Astrocyte of the spinal cord (primary cell): ENCODE measurements around the gene NHEJ1.

Source experiments
- DNase-seq: peaks from one replicate; pipeline ENCODE4 v3.0.0; 2011; ENCODE audit warnings: low read depth, low spot score
- H3K4me3 ChIP-seq: 2 replicates; pipeline ENCODE4 v1.5.1; 2011; ENCODE audit warnings: low read depth, mild to moderate bottlenecking, low read length, moderate library complexity
- in situ Hi-C: cut with HindIII; loops from 2 replicates; pipeline ENCODE4 v1.10.0; 2017; ENCODE audit warnings: low sequenced_read_pairs
- TF ChIP-seq, protein P1 (sequence below): IDR thresholded peaks from 2 replicates; pipeline ENCODE4 v1.5.1; 2012; ENCODE audit warnings: low read depth, mild to moderate bottlenecking, low read length, inconsistent platforms

The NHEJ1 gene

DNA sequence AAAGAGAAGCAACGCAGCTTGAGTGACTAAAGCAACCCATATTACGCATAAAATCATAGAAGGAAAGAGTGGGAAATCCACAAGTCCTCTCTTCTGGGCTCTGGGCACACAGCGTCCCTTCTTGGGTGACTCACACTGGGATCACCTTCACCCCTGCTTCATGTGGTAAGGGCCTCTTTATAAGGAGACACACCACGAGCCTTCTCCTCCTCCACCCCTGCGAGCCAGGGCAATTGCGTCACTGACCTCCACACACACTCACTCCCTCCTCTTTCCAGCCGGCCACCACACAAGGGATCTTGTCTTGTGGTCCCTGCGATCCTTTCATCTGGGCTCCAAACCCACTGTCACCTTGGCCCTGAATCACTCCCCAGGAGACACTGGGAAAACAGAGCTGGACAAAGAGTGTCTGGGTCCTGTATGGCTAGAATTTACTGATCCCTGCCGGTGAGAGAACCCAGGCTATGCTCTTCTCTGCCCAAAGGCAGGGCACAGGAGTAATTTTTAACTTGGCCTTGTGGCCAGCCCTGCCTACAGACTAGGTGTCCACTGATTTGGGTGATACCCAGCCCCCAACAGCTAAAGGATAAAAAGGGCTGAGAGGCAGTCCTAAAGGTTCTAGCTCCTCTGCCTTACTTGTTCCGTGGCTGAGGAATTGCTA lies 35.3 kb downstream of the NHEJ1 start:
- TF ChIP-seq, protein P1, sequence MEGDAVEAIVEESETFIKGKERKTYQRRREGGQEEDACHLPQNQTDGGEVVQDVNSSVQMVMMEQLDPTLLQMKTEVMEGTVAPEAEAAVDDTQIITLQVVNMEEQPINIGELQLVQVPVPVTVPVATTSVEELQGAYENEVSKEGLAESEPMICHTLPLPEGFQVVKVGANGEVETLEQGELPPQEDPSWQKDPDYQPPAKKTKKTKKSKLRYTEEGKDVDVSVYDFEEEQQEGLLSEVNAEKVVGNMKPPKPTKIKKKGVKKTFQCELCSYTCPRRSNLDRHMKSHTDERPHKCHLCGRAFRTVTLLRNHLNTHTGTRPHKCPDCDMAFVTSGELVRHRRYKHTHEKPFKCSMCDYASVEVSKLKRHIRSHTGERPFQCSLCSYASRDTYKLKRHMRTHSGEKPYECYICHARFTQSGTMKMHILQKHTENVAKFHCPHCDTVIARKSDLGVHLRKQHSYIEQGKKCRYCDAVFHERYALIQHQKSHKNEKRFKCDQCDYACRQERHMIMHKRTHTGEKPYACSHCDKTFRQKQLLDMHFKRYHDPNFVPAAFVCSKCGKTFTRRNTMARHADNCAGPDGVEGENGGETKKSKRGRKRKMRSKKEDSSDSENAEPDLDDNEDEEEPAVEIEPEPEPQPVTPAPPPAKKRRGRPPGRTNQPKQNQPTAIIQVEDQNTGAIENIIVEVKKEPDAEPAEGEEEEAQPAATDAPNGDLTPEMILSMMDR = no peak
- in situ Hi-C loops = no loop called here
- peak; percentile 97 for DNase-seq
- H3K4me3 ChIP-seq = no peak overlapping the region

DNA sequence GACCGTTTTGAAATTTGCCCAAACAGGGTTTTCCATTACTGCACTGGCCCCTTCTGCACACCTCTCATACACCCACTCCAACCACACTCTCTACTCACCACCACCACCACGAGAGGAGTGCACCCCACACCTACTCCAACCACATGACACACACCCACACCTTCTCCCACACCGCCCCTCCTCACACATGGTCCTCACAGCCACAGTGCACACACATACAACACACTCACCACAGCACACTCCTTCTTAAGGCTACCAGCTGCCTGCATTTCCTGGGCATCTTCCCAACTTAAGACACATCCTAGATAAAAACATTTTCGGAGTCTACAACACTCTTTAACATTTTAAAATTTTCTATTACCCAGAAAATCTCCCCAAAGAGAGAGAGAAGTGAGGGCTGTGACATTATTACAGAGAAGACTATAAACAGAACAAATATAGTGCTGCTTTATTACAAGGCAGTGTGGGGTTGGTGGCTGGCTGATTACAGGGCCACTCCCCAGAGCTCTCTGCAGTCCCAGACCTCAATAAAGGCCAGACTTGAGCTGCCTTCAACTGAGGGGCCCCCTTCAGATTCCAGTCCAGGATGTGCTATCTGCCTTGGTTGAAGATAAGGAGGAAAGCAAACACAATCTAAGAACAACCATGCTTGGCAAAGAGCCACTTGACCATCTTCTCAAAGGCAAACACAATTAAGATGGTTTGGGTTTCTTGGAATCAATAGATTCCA lies 36.1 kb downstream of the NHEJ1 start:
- H3K4me3 ChIP-seq = no peak overlapping the region
- in situ Hi-C loops = no loop called here
- DNase-seq = peak; percentile 37
- TF ChIP-seq, protein P1 = no peak

DNA sequence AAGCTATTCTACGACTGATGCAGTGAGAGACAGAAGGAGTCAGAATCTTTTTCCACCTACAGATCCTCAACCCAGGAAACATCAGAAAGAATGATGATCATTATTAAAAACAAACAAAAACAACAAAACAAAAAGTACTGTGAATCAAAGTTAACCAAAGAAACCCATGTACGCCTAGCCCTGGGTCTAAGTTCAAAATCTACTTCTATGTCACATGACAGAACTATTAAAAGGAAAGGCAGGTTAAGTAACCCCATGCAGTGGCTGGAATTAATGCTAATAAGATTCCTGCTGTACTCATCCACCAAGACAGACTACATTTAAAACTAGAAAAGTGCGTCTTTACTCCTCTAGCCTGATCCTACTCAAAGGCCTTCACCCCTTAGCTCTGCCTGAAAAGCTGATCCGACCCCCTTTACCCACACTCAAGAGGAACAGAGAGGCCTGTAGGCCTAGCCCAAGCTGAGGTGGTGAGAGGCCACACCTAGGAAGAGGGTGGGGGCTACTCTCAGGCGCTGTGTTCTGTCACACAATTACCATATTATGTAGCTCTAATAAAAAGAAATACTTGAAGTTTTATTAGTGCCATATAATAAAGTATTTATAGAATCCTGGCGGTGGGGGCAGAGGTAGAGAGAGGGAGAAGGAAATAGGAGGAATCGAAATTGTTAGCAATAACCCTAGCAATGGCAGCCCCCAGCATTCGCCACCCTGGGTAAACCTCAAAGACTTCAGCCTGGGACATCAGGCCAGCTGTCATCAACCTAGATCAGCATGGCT lies 37.1 kb downstream of the NHEJ1 start:
- no peak for DNase-seq
- in situ Hi-C loops = no loop called here
- TF ChIP-seq, protein P1 = no peak
- H3K4me3 ChIP-seq = no peak overlapping the region

DNA sequence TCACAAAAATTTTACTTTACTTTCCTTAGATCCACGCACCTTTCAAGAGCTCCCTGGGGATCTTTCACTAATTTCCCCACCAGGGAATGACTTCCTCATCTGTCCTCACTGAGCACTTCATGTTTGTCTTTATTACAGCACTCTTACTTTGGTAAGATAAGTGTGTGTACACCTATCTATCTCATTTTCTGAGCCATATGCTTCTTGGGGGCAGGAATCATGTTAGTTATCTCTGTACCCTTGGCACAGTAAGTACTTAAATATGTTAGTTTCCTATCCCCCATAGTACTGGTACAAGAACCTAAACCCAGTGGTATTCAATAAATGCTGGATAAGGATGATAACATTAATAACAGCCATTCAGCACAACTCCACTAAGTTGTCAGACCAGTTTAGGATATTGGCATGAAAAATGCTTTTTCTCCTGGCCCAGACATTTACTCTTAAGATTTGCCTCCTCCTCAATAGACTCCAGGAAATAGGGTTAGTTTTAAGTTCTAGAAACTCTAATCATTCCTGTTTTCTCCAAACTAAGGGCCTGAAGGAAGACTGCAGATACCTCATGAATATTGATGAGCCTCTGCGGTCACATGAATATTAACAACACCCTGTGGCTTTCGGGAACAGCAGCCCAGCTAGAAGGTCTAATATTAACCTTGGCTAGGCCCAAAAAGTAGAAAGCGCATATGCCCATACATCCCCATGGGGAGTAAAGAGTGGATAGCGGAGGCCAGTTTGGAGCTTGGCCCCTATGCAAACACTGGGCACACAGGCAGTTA lies 38.2 kb downstream of the NHEJ1 start:
- DNase-seq = peak; percentile 9
- no peak overlapping the region for H3K4me3 ChIP-seq
- in situ Hi-C loops = no loop called here
- TF ChIP-seq, protein P1 = no peak

DNA sequence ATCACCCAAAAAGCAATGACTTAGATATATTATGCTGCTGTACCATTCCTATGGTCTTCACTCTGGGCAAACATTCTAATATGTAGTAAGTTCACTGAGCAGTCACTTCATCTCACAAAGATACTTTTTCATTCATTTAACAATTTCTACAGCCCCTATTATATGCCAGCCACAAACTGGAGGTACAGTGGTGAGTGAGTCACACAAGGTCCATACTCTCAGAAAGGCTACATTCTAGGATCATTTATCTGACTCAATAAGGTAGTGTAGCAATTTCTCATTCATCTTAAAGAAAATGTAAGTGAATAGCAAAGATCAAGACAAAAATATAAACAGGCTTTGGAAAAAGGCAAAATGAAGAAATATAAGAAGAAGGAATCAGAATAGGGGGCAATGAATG lies 40.5 kb downstream of the NHEJ1 start:
- in situ Hi-C loops = no loop called here
- peak; percentile 18 for DNase-seq
- TF ChIP-seq, protein P1 = no peak
- no peak overlapping the region for H3K4me3 ChIP-seq
